NCI-H146 treated with DMSO at 0.1 percent for 48 hours (cell line): Measurements from ENCODE around the gene USP51.
"Not testable (repeated sequence)": the region's sequence is repeated elsewhere in the genome, so short reads cannot be mapped to it uniquely, and the experiment has no call there.

Experiments
- DNase-seq: peaks from one replicate; lab custom pipeline; 2025; ENCODE audit not compliant: unreplicated experiment; lab: John Stamatoyannopoulos, UW

The USP51 gene

DNA sequence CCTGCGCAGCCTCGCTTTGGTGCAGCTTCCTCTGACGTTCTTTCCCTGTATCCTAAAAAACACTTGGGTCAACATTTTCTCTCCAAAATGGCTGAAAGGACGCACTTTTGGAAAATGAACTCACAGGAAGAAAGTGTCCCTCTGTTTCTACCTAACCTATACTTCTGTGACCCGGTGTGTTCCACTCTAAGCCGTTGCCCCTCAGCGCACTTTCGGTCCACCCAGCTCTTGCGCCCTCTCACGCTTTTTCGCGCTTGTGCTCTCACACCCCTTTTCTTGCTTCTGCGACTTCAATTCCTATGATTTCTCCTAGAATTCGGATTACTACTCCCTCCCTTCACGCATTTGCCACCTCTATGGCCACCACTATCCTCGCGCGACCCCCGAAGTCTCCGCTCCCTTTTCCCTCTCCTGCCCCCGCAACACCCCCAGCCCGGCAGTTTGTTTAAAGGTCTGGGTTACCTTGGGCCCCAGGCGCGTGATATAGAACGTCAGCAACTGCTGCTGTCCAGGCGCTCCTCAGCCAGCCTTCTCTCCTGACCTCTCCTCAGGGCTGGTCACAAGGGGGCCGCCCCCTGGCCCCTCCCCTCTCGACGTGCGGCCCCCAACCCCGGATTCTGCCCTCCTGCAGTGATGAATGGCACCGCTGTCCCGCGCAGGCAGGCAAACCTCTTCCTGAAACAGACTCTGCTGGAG, at the start of gene USP51:
Gene USP51, minus strand, starts transcription at position 535 of the 696 bp plus-strand sequence. CDS start 909 bp downstream, outside the sequence.
- no peak for DNase-seq

DNA sequence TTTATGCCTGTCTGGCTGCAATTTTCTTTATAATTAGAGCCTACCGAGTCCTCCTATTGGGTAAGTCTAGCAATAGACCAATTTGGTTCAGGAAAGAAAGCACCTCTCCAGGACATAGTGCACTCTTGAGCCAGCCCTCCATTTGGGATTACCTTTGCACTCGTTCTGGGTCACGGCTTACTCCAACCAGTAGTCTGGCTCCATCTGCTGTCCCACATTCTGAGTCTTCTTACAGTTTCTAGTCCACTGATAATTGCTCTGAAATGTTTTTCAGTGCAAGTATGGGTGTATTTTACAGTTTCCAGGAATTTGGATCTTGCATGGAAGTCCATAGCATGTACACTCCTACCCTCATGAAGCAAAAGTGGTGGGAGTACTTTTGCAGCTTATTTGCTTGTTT, 34.8 kb upstream of the USP51 start:
- DNase-seq: no peak

DNA sequence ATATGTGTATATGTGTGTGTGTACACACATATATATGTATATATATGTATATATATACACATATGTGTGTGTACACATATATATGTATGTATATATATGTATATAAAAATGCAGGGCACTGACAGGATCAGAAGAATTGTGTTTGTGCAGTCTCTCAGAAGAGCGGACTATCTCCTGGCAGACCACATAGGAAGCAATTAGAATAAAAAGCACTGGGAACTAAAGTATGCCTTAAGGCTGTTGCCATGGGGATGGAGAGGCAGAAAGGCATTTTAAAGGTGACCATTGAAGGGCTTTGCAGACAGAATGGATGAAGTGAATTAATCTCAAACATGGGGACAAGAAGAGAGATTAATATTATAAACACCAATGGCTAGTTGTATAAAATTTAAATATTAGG, 33.7 kb upstream of the USP51 start:
- DNase-seq: no peak

DNA sequence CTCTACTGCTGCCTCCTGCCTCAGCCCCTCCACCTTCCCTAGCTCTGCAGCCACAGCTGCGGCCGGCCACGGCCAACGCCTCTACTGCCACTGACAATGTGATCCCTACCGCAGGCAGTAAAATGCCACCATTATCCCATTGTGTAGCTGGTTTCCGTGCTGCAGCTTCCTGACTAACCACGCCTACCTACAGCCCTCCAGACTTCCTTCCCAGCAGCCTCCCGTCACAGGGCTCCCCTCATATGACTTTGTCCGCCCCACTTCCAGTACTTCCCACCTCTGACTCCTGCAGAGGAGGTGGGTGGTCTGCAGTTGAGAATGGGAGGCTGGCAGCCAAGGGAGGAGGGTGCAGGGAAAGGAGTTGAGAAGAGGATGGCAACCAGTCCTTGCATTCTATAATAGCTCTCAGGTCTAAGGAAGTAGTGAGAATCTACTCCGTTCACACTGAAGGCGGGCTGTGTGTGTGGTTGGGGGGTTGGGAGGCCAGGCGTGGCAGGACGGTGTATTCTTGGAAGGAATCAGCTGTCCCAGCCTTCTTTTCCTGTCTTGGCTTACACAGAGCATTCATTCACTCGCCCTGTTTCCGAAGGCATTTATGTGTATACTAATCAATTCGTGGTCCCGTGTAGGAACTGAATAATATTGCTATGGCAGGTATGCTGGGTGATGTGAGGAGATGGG, 33.1 kb upstream of the USP51 start:
- no peak for DNase-seq

DNA sequence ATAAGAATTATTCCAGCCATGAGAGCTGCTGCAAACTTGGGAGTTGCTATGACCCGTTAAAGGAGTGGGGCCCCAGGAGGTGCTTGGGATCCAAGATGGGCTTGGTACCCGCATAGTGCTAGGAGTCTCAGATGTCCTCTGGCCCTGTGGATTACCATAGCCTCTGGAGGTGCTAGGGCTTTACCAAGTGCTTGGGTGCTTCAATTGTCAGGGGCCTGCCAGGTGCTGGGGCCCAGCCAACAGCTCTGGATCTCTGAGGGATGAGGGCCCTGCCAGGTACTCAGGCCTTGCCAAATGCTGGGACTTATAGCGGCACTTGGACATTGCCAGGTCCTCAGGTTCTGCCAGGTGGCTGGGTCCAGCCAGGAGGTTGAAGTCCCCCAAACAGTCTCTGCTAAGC, 32.0 kb upstream of the USP51 start:
- DNase-seq: no peak

DNA sequence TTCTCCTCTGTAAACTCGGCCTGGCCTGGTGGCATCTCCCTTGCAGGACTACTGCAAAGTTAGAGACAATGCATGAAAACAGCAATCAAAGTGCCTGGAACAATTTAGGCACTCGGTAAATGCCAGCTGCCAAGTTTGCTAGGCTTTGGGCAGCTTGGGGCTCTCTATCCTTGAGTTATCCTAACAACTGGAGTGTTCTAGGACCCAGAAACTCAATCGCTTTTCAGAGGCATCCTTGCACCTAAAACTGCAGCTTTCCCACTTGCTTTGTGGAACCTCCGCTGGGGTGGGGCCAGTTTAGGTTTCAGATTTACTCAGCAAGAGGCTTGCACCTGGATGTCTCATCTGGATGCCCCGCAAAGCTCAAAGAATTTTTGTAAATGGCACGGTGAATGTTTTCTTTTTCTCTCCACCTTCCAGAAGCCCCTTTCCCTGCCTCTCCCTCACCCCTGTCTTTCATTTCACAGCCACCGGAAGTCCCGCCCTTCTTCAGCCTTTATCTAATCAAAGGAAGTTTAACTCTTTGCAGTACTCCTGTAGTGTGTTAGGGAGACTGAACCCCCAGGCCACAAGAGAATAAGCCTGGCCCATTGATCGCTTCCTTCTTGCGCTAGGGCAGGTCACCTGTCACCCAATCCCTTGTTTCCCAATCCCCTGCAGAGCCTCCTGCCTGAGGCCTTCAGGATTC, 27.3 kb upstream of the USP51 start:
- DNase-seq: not testable (repeated sequence)

DNA sequence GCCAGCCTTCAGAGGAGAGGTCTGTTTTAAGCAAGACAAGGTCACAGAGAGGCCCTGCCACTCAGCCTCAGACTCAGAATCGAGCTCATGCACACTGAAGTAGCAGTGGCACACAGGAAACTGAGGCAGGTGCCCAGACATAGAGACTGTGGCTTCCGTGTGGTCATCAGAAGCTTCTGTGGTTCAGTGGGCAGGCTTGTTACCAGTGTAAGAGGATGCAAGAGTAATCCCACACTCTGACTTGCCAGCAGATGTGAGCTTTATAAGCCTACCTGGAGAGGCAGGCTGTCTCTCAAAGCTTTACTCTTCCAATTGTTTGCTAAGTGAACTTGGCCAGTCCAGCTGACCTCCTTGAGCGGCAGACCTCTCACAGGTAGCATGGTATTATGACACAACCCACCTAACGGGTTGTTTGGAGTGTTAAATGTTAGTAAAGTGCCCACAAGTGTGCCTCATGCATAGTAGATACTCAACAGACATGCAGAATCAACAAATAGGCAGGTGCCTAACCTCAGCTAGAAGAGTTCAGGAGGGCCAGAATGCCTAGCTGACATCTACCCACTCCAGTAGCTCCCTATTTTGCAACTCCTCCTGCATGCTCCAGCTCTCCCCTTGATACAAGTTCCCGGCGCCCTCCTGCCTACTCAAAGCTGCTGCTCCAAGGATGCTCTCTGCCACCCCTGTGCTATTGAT, 23.5 kb upstream of the USP51 start:
- DNase-seq: not testable (repeated sequence)

DNA sequence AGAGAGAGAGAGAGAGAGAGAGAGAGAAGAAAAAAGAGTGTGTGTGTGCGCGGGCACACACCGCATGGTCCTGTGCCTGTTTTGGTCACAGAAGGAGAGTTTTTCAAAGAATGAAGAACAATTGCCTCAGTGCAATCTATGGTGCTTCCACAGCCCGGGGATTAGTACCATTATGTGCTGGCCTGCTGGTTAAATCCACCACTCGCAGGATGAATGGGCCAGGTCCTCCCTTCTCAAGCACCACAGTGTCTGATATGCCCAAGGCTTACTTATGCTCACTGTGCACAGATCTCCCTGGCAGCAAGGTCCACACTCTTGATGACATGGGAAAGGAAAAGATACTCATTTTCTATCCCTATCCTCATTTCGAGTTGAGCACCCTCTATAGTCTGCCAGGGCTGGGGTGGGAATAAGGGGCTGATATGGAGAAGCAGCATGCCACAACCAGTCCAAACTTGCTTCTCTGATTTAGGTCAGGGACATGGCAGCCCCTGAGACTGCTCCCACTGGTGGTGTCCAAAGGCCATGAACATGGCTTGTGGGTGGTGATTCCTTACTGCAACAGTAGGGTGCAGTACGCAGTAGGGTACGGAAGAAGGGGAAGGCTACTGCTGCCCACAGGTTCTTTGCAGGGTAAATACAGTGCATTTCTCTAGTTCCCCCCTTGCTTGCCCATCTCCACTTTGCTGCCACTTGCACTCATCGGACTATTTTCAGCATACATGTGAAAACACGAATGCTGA, 18.9 kb upstream of the USP51 start:
- not testable (repeated sequence) for DNase-seq

DNA sequence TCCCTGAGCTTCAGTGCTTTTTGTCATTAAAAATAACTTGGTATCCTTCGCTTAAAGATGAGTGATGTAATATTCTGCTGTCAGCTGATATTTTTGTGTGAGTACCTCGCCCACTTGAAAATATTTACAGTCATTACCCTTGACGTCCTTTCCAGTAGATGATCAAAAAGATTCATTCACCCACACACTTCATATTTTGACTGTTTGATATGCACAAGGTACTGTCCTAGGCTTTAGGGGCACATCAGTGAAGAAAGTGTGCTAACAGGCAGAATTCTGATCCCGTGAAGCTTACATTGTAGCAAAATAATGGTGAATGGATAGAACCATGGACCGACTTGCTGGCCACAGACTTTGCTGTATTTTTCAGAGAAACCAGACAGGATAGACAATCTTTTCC, 18.1 kb upstream of the USP51 start:
- DNase-seq: not testable (repeated sequence)

DNA sequence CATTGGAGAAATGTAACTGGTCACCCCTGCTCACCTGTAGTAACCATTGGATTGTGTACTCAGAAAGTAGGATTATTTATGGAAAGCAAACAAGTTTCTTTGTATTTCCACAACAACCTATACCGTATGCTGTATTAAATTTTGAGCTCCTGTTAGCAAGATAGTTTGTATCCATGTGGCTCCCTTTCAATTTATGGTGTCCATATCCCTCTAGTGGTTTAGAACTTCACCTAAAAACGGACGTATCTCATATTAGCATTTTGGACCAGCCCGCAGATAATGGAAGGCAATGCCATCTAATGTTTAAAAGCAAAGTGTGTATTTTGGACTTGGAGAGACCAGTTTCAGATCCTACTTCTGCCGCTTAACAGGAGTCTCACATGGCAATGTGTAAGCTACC, 17.4 kb upstream of the USP51 start:
- not testable (repeated sequence) for DNase-seq

DNA sequence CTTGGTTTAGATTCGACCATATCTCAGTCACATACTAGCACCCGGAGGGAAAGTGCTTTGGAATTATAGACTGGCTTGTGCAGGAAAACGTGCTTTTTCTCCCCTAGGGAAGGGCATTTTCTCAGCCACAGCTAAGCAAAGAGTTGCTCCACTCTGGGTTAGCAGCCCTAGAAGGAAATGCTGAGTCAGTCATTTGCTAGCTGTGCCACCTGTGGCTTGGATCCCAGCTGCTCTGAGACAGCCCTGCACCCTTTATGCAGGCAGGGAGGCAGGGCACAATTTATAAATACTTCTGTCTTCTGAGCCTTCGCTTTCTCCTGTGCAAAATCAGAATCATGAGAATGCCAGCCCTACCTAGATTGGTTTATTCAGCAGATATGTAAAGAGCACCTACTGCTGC, 1.3 kb upstream of the USP51 start:
- no peak for DNase-seq

DNA sequence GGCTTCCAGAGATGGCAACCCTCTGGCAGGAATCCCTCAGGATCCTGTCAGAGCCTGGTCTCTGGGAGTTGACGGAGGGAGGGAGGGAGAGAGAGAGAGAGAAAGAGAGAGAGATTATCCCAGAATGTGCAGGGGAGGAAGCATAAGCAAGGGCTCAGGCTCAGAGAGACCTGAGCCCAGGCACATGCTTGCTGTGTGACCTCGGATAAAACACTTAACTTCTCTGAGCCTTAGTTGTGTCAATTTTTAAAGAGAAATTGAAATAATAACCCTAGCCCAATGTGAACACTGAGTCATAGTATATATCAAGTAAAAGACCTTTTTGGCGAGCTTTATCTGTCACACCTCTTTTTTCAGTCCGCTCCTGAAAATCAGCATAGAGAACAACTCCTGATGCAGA, 473 bp upstream of the USP51 start:
- DNase-seq: no peak

DNA sequence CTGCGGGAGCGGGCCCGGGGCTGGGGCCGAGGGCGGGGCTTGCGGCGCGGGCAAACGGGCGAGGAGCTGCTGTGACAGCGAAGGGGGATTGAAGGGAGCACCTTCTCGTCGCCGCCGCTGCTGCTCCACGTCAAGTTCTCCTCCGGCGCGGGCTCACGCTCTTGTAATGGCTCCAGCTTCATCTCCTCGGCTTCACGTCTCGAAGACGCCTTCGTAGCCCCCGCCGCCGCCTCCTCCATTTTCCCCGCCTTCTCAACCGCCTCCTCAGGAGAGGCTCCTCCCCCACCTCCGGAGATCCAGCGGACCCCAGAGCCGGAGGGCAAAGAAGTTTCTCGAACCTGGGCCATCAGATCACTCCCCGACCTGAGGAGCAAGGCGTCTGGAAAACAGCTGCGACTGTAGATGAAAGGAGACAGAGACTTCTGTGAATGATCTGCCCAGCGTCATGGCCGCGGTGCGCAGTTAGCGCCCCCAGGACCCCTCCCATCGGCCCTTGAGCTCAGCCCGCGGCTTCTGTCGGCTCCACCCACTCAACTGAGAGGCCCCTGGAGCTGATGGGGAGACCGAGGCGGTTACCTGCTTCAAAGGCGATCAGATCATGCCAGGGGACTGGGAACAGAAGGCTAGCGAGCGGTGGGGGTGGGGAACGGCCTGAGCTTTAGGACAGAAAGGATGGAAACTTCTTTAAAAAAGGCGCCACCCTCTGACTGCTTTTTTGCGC, 895 bp downstream of the USP51 start:
- no peak for DNase-seq

DNA sequence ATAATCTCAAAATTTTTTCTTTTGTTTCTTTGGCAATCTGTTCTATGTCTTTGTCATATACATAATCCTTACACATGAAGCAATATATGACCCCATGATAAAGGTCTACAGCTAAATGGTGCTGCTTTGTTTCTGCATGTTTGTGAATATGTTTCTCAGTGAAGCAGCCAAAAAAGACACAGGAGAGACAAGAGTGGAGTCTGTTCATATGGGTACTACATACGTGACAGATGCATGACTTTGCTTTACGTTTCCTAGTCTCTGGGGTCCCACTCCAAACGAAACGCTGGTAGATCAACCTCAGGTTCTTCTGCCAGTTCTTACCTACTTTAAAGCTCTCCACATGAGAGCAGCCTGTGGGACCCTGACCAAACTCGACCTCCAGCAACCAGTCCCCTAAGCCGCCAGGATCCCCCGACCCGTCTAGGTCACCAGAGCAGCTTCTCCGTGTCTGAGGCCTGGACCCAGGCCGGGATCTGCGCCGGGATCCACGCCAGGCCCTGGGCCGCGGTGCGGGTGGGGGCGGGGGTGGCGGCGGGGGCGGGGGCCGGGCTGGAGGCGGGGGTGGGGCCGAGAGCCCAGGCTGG, 1.5 kb downstream of the USP51 start:
- no peak for DNase-seq

DNA sequence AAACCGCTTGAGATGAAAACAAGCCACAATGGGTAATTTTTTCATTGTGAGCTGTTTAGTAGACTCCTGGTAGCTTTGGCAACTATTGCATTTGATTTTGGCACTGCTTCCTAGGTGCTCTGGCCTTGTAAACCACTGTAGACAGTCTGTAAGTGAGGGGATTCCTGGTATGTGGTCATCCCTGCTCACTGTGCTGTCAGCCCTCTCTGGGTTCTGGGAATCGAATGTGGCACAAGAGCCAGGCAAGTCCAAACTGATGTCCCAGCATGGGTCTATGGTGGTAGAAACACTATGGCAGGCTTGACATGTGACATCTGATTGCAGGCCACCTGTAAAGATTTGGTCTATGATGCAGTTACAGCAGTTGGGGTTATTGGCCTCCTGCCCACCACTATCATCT, 2.5 kb downstream of the USP51 start:
- DNase-seq: no peak

DNA sequence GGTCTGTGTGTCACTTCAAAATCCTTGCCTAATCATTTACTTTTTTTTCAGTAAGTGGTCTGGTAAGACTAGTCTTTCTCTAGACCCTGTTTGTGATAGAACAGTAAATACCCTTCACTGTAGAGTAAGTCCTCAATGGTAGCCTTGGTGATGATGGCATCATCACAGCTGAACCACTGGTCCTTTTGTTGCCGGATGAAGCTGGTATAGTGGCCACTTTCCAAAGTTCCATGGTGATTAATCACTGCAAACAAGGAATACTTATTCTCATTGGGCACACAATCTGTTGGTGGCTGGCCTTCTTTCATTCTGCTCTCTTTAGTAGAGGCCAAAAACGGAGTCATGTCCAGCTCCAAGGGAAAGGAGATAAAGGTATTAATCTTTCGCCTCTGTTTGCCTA, 2.9 kb downstream of the USP51 start:
- no peak for DNase-seq

DNA sequence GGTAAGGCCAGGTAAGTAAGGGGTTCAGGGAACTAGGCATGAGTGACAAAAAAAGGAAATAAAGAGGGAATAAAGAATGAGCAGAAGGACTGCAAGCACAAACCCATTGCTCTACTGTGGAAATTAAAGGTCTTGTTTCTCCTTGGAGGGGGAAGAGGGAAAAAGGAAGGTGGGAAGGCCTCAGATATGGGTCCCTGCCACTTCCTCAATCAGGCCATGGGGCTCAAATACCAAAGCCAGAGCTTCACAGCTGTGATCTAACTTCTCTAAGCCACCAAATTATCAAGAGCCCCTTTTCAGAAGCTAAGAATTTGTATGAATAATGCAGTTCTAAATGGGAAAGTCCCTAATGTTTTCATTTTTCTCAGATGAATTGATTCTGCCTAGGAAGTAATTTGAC, 4.7 kb downstream of the USP51 start:
- no peak for DNase-seq

DNA sequence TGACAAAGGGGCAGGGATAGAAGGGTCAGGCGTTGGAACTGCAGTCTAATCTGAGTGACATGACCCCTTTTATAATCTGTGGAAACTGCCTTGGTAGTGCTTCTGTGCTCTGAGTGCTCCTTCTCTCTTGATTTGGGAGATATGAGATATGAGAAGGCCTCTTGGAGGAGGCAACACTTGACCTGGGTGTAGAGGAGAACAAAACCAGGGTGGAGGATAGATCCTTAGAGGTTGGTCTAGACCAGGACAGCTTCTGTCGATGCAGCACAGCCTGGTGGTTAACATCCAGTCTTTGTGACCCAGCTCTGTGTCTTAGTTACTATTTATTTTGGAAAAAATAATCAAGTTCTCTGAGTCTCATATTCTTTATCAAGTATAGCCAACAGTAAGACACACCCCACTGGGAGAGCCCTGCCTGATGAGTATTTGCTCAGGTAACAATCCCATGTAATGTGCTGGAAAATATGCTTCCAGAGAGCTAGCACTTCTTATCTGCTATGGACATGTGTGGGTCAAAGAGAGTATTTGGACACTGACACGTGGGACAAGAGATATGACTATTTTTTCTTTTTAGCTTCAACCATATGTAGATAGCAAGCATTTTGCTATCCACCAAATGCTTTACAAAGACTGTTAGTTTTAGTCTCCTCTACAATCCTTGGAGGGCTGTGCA, 9.1 kb downstream of the USP51 start:
- no peak for DNase-seq

DNA sequence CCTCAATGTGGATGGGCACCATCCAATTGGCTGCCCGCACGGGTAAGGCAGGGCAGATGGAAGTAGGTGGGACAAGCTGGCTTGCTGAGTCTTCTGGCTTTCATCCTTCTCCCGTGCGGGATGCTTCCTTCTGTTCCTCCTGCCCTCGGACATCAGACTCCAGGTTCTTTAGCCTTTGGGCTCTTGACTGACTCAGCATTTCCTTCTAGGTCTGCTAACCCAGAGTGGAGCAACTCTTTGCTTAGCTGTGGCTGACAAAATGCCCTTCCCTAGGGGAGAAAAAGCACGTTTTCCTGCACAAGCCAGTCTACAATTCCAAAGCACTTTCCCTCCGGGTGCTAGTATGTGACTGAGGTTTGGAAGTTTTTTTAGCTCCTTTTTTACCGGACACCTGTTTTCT, 9.7 kb downstream of the USP51 start:
- not testable (repeated sequence) for DNase-seq
